Measurements from ENCODE around the gene CDC42EP5. TPM values are rescaled to one million over a fixed set of nuclear protein-coding genes. Genes with fewer than 3 reads are reported as not detected.
"Not testable (repeated sequence)": the region's sequence is repeated elsewhere in the genome, so short reads cannot be mapped to it uniquely, and the experiment has no call there.

Gene CDC42EP5
- total RNA-seq, 4 donors from 2014 or later: 6.0 to 39.4 (median 9.8) TPM

DNA sequence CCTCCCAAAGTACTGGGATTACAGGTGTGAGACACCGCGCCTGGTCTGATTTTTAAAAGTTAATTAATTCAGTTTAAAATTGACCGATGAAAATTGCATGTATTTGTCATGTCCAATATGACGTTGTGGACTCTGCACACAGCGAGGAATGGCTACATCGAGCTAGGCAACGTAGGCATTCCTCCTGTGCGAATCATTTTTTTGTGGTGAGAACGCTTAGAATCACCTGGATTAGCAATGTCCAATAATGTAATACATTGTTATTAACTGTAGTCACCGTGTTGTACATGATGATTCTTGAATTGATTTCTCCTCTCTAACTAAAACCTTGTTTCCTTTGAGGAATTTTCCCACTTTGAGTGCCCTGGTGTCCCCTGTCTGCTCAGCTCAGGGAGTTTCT, 33.0 kb upstream of the CDC42EP5 start:
- intact Hi-C loops (cut with DNase I): no loop called here
- DNase-seq: no peak
- no peak overlapping the region for H3K27ac ChIP-seq
- H3K9me3 ChIP-seq: no peaks in the 10 kb centered on the region
- peaks cover 0 to 44% (median 0%) of the 10 kb centered on the region in 4 donors for H3K27me3 ChIP-seq
- H3K36me3 ChIP-seq: no peaks in the 10 kb centered on the region
- TF ChIP-seq POLR2A (IDR thresholded peaks at IDR 0.05): no peak
- H3K4me3 ChIP-seq: no peak overlapping the region
- H3K4me1 ChIP-seq: no peaks in the 10 kb centered on the region
- 57 to 83% methylated on average over 10 of the region's 10 CpGs for WGBS, 2 donors

- H3K27me3 ChIP-seq: peaks cover 0 to 44% (median 0%) of the 10 kb centered on the region in 4 donors
- H3K27ac ChIP-seq; intact Hi-C loops (cut with DNase I); DNase-seq; H3K36me3 ChIP-seq; H3K9me3 ChIP-seq; H3K4me3 ChIP-seq; H3K4me1 ChIP-seq: not testable (repeated sequence)
- WGBS, 2 donors: 67 to 82% methylated on average over 4 of the region's 4 CpGs
These were observed 32.4 kb upstream of the CDC42EP5 start for GRCh38 chr19:54505542-54505941.

GRCh38 chr19:54502518-54503048, 29.5 kb upstream of the CDC42EP5 start, which contains the start of gene LAIR2:
TSS of gene LAIR2 (plus strand) at chr19:54502831. CDS start at chr19:54502919, 88 bp downstream.
- DNase-seq: no peak
- H3K9me3 ChIP-seq: no peaks in the 10 kb centered on the region
- TF ChIP-seq POLR2A (IDR thresholded peaks at IDR 0.05): no peak
- TF ChIP-seq, protein P1, sequence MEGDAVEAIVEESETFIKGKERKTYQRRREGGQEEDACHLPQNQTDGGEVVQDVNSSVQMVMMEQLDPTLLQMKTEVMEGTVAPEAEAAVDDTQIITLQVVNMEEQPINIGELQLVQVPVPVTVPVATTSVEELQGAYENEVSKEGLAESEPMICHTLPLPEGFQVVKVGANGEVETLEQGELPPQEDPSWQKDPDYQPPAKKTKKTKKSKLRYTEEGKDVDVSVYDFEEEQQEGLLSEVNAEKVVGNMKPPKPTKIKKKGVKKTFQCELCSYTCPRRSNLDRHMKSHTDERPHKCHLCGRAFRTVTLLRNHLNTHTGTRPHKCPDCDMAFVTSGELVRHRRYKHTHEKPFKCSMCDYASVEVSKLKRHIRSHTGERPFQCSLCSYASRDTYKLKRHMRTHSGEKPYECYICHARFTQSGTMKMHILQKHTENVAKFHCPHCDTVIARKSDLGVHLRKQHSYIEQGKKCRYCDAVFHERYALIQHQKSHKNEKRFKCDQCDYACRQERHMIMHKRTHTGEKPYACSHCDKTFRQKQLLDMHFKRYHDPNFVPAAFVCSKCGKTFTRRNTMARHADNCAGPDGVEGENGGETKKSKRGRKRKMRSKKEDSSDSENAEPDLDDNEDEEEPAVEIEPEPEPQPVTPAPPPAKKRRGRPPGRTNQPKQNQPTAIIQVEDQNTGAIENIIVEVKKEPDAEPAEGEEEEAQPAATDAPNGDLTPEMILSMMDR (IDR thresholded peaks at IDR 0.05): no peak
- no peaks in the 10 kb centered on the region for H3K36me3 ChIP-seq
- H3K27me3 ChIP-seq: peaks cover 0 to 35% (median 0%) of the 10 kb centered on the region in 4 donors
- WGBS, 2 donors: 57 to 65% methylated on average over 11 to 14 of the region's 14 CpGs
- no peak within 1 kb of the TSS for H3K27ac ChIP-seq
- no peaks in the 10 kb centered on the region for H3K4me1 ChIP-seq
- intact Hi-C loops (cut with DNase I): no loop called here
- no peak within 1 kb of the TSS for H3K4me3 ChIP-seq

GRCh38 chr19:54498451-54498772, 25.3 kb upstream of the CDC42EP5 start:
- H3K9me3 ChIP-seq; H3K4me3 ChIP-seq; H3K36me3 ChIP-seq; H3K27ac ChIP-seq; DNase-seq; intact Hi-C loops (cut with DNase I); H3K4me1 ChIP-seq: not testable (repeated sequence)
- peaks cover 0 to 41% (median 0%) of the 10 kb centered on the region in 4 donors for H3K27me3 ChIP-seq
- 63 to 84% methylated on average over 8 of the region's 9 CpGs for WGBS, 2 donors

DNA sequence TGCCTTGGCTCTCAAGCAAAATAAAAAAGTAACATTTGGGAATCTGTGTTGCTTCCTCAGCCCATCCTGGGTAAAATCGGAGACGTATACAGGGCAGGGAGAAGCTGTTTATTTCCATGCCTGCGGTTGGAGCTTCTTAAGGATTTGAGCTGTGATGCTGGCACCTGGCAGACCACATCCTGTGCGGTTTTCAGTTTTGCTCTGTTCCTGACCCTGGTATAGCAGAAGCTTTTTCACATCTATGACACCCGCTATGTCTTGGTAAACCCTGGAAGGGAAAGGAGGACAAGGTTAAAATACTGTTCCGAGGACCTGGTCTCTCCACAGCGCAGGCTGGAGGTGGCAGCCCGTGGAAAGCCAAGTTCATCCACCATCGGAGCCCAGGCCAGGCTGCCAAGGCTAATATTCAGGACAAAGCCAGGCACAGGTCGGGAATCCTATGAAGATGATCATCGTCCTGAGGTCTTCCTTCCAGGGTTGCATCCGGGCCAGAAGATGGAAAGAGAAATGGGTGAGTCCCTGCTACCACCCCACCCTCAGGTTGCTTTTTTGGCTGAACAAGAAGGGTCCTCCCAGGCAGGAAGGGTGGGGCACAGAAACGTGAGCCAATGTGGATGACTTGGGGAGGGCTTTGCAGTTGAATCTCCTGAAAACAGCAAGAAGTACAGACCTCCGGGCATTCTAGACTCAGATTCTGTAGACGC, 24.8 kb upstream of the CDC42EP5 start:
- H3K4me3 ChIP-seq; H3K27ac ChIP-seq; H3K36me3 ChIP-seq; intact Hi-C loops (cut with DNase I); H3K4me1 ChIP-seq; H3K9me3 ChIP-seq; DNase-seq: not testable (repeated sequence)
- H3K27me3 ChIP-seq: peaks cover 0 to 39% (median 0%) of the 10 kb centered on the region in 4 donors
- WGBS, 2 donors: 53 to 68% methylated on average over 3 of the region's 15 CpGs

DNA sequence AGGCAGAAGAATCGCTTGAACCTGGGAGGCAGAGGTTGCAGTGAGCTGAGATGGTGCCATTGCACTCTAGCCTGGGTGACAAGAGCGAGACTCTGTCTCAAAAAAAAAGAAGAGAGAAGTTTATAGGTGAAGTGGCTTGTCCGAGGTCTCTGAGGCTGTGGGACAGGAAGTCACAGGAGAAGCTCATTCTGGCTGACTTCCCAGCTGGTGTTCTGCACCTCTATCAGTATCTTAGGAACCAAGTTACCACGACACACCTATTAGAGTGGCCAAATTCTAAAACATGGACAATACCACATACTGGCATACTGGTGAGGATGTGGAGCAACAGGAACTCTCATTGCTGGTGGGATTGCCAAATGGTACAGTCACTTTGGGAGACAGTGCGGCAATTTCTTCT, 22.2 kb upstream of the CDC42EP5 start:
- H3K27me3 ChIP-seq: peaks cover 0 to 44% (median 0%) of the 10 kb centered on the region in 4 donors
- H3K27ac ChIP-seq; DNase-seq; H3K4me1 ChIP-seq; H3K9me3 ChIP-seq; H3K4me3 ChIP-seq; H3K36me3 ChIP-seq; intact Hi-C loops (cut with DNase I): not testable (repeated sequence)
- WGBS, 2 donors: 62% methylated on average over 4 to 5 of the region's 5 CpGs

GRCh38 chr19:54493967-54494585, 21.0 kb upstream of the CDC42EP5 start:
- Histone ChIP-seq H3K9me3 (no peaks in the 10 kb centered on the region), H3K27ac (no peak overlapping the region), H3K27me3 (peaks cover 0 to 44% (median 0%) of the 10 kb centered on the region in 4 donors), H3K36me3 (no peaks in the 10 kb centered on the region), H3K4me3 (no peak overlapping the region), H3K4me1 (no peaks in the 10 kb centered on the region)
- 52 to 60% methylated on average over 9 to 10 of the region's 10 CpGs for WGBS, 2 donors
- no peak for TF ChIP-seq POLR2A (IDR thresholded peaks at IDR 0.05)
- TF ChIP-seq, protein P1 (IDR thresholded peaks at IDR 0.05): no peak
- DNase-seq: no peak
- intact Hi-C loops (cut with DNase I): no loop called here

DNA sequence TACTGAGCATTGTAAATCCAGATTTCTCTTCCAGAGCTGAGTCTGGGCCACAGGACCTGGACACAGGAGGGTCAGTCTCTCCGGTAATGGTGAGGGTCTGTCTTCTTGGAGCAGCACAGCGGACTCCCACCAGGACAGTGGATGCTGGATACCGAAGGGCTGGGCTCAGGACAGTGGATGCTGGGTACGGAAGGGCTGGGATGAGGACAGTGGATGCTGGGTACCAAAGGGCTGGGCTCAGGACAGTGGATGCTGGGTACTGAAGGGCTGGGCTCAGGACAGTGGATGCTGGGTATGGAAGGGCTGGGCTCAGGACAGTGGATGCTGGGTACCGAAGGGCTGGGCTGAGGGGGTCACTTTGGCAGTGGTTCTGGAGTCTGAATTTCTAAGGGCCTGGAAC, 20.0 kb upstream of the CDC42EP5 start:
- 51 to 86% methylated on average over 4 of the region's 5 CpGs for WGBS, 2 donors
- H3K27me3 ChIP-seq: peaks cover 0 to 44% (median 0%) of the 10 kb centered on the region in 4 donors
- H3K4me3 ChIP-seq; H3K36me3 ChIP-seq; H3K4me1 ChIP-seq; H3K27ac ChIP-seq; DNase-seq; intact Hi-C loops (cut with DNase I); H3K9me3 ChIP-seq: not testable (repeated sequence)

Measured in esophagus squamous epithelium (tissue), 5 donors.